ENCODE measurements around the gene FYN. TPM values are rescaled to one million over a fixed set of nuclear protein-coding genes. Genes with fewer than 3 reads are reported as not detected.

Gene FYN
- total RNA-seq, 1 experiment from 2014 or later: 37.8 TPM

DNA sequence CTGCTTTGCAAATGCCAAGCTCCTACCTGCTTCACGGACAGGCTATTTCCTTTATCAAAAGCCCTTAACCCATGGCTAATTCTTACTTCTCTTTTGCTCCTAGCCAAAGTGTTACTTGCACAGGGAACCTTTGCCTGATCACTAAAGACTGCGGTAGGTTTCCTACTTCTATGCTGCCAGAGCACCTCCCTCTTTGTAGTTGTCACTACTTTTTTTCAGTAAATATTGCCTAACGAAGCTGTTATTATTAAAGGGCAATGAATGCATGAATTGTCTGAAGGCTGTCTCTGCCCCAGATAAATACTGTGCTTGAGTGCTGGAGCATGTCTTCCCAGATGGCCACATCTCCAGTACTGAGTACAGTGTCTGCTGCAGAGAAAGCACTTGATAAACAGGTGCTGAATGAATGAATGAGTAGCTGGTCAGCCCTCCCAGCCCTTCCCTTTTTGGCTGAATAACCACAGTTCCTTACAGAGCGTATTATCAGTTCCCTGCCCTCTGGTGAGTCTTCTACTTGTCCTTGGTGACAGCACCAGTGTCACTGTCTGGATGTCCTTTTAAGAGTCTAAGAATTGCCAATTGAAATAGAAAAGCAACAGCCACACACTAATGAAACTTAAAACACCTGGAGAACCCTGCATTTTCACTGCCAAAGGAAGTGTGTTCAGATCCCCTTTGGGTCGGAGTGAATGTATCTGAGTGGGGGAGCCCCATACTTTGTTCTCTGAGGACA lies 194.0 kb downstream of the FYN start:
- no peak for DNase-seq (ENCODE audit: unreplicated experiment)
- TF ChIP-seq, protein P1, sequence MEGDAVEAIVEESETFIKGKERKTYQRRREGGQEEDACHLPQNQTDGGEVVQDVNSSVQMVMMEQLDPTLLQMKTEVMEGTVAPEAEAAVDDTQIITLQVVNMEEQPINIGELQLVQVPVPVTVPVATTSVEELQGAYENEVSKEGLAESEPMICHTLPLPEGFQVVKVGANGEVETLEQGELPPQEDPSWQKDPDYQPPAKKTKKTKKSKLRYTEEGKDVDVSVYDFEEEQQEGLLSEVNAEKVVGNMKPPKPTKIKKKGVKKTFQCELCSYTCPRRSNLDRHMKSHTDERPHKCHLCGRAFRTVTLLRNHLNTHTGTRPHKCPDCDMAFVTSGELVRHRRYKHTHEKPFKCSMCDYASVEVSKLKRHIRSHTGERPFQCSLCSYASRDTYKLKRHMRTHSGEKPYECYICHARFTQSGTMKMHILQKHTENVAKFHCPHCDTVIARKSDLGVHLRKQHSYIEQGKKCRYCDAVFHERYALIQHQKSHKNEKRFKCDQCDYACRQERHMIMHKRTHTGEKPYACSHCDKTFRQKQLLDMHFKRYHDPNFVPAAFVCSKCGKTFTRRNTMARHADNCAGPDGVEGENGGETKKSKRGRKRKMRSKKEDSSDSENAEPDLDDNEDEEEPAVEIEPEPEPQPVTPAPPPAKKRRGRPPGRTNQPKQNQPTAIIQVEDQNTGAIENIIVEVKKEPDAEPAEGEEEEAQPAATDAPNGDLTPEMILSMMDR (IDR thresholded peaks at IDR 0.05; ENCODE audit: unreplicated experiment): no peak
- Mint-ChIP-seq H3K27me3 (ENCODE audit: insufficient read depth, unreplicated experiment) (no peaks in the 10 kb centered on the region), H3K27ac (ENCODE audit: low read depth, unreplicated experiment) (no peak overlapping the region), H3K9me3 (ENCODE audit: unreplicated experiment) (no peaks in the 10 kb centered on the region), H3K4me1 (ENCODE audit: insufficient read depth, unreplicated experiment) (no peaks in the 10 kb centered on the region), H3K36me3 (ENCODE audit: insufficient read depth, unreplicated experiment) (no peaks in the 10 kb centered on the region), H3K4me3 (ENCODE audit: unreplicated experiment) (no peak overlapping the region)
- no TSS peak for BruUV-seq (replicated peaks)
- POLR2A ChIA-PET: no interaction called here
- CTCF ChIA-PET: interaction anchor here (0.7 kb wide), 1 partner anchor 267 kb away, joined by 4 read pairs; no protein-coding TSS in a partner anchor
- intact Hi-C loops (cut with micrococcal nuclease): no loop called here

DNA sequence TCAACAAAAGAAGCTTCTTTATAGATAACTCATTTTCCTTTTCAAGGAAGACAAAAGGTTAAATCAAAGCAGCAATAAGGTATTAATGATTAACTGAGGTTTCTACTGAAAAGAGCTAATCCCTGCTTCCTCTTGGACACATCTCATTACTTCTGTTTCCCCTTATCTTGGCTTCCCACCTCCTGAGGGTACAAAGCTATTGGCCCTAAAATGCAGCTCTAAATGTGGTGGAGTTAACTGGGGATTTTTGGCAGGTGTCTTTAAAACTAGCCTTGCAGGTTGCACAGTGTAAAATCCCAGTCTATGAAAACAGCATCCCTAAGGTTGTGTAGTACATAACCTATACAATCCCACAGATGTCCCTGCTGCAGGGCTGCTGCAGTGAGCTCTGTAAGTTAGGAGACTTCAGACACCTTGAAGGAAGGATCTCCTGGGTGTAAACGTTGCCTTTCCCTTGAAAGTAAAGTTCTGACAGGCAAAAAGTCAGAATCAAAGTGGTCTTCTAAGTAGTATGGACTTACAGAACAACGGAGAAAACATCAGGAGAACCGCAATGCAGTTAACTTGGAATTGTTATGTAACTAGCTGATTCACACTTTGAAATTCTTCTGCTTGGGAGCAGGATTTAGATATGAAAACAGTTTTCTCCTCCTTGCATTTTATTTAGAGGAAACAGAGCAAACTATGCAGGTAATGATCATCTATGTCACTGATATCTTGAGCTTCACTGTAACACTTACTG lies 195.8 kb downstream of the FYN start:
- BruUV-seq (replicated peaks): no TSS peak
- Mint-ChIP-seq H3K27me3 (ENCODE audit: insufficient read depth, unreplicated experiment) (no peaks in the 10 kb centered on the region), H3K4me3 (ENCODE audit: unreplicated experiment) (no peak overlapping the region), H3K36me3 (ENCODE audit: insufficient read depth, unreplicated experiment) (no peaks in the 10 kb centered on the region), H3K9me3 (ENCODE audit: unreplicated experiment) (no peaks in the 10 kb centered on the region), H3K4me1 (ENCODE audit: insufficient read depth, unreplicated experiment) (no peaks in the 10 kb centered on the region), H3K27ac (ENCODE audit: low read depth, unreplicated experiment) (no peak overlapping the region)
- no peak for DNase-seq (ENCODE audit: unreplicated experiment)
- ChIA-PET CTCF (interaction anchor here (0.7 to 1.0 kb wide), 3 partner anchors 363 to 648 kb away, joined by 3 to 4 read pairs (median 3); a partner anchor contains a TSS), POLR2A (interaction anchor here (0.7 kb wide), 1 partner anchor 22 kb away, joined by 4 read pairs; no protein-coding TSS in a partner anchor)
- intact Hi-C loops (cut with micrococcal nuclease): no loop called here
- TF ChIP-seq, protein P1 (IDR thresholded peaks at IDR 0.05; ENCODE audit: unreplicated experiment): no peak

DNA sequence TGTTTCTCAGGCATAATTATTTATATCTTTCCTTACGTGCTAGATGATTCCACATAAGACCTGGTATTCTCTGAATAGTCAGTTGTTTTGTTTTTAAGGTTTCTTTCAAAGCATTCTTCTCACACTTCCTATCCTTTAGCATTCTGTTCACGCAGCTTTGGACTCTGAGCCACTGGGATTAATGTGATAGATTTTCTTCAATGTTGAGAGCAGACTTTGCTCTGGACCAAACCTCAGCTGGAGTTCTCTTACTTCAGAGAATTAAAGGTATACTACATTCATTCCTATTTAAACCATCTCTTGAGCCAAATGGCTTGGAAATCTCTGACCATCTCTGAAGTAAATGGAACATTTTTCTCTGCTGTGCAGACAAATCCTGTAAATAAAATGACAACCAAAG lies 196.9 kb downstream of the FYN start:
- Mint-ChIP-seq H3K27ac (ENCODE audit: low read depth, unreplicated experiment) (no peak overlapping the region), H3K4me1 (ENCODE audit: insufficient read depth, unreplicated experiment) (no peaks in the 10 kb centered on the region), H3K4me3 (ENCODE audit: unreplicated experiment) (no peak overlapping the region), H3K36me3 (ENCODE audit: insufficient read depth, unreplicated experiment) (no peaks in the 10 kb centered on the region), H3K9me3 (ENCODE audit: unreplicated experiment) (no peaks in the 10 kb centered on the region), H3K27me3 (ENCODE audit: insufficient read depth, unreplicated experiment) (no peaks in the 10 kb centered on the region)
- ChIA-PET CTCF (interaction anchor here (1.0 kb wide), 1 partner anchor 418 kb away, joined by 3 read pairs; a partner anchor contains a TSS), POLR2A (interaction anchor here (0.7 kb wide), 1 partner anchor 23 kb away, joined by 4 read pairs; no protein-coding TSS in a partner anchor)
- TF ChIP-seq, protein P1 (IDR thresholded peaks at IDR 0.05; ENCODE audit: unreplicated experiment): no peak
- BruUV-seq (replicated peaks): no TSS peak
- intact Hi-C loops (cut with micrococcal nuclease): no loop called here
- no peak for DNase-seq (ENCODE audit: unreplicated experiment)

DNA sequence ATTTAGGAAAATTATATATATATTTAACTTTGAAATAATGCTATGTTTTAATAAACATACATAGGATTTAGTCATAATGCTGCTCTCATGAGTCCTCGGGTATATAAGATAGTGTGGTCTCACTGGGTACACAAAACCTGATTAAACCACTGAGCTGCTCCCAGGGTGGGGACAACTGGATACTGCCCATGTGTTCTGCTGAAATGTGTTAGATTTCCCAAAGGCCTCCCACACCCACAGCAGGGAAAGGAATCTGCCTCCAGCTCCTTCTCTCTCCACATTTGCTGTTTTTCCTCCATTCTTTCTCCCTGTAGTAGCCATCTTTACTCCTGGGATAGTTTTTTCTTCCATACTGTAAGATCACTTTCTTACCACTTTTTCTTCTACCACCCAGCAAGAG lies 198.4 kb downstream of the FYN start:
- ChIA-PET POLR2A (interaction anchor here (0.6 to 1.2 kb wide), 2 partner anchors 35 to 71 kb away, joined by 3 read pairs; no protein-coding TSS in a partner anchor), CTCF (interaction anchor here (0.6 kb wide), 1 partner anchor 33 kb away, joined by 3 read pairs; no protein-coding TSS in a partner anchor)
- DNase-seq (ENCODE audit: unreplicated experiment): no peak
- no peaks in the 10 kb centered on the region for H3K36me3 Mint-ChIP-seq (ENCODE audit: insufficient read depth, unreplicated experiment)
- no peaks in the 10 kb centered on the region for H3K27me3 Mint-ChIP-seq (ENCODE audit: insufficient read depth, unreplicated experiment)
- H3K9me3 Mint-ChIP-seq (ENCODE audit: unreplicated experiment): no peaks in the 10 kb centered on the region
- no TSS peak for BruUV-seq (replicated peaks)
- no peaks in the 10 kb centered on the region for H3K4me1 Mint-ChIP-seq (ENCODE audit: insufficient read depth, unreplicated experiment)
- H3K27ac Mint-ChIP-seq (ENCODE audit: low read depth, unreplicated experiment): no peak overlapping the region
- TF ChIP-seq, protein P1 (IDR thresholded peaks at IDR 0.05; ENCODE audit: unreplicated experiment): no peak
- no peak overlapping the region for H3K4me3 Mint-ChIP-seq (ENCODE audit: unreplicated experiment)
- intact Hi-C loops (cut with micrococcal nuclease): no loop called here
